Nephron progenitor cell (in vitro differentiated cells): Measurements from ENCODE around the gene LHPP.

Source experiments
- DNase-seq: peaks from one replicate; pipeline ENCODE4 v3.0.0; 2021
- H3K27ac Mint-ChIP-seq: 2 replicates; pipeline ENCODE4 v1.8.0; 2021; ENCODE audit warnings: mild to moderate bottlenecking, moderate library complexity, mixed read lengths
- H3K27me3 Mint-ChIP-seq: 2 replicates; pipeline ENCODE4 v1.8.0; 2021; ENCODE audit warnings: mild to moderate bottlenecking, low read depth, mixed read lengths; ENCODE audit not compliant: poor library complexity
- H3K36me3 Mint-ChIP-seq: 2 replicates; pipeline ENCODE4 v1.8.0; 2021; ENCODE audit warnings: low read depth, mixed read lengths
- H3K4me1 Mint-ChIP-seq: 2 replicates; pipeline ENCODE4 v1.8.0; 2021; ENCODE audit warnings: mixed read lengths
- H3K4me3 Mint-ChIP-seq: 2 replicates; pipeline ENCODE4 v1.8.0; 2021; ENCODE audit warnings: mild to moderate bottlenecking, moderate library complexity, mixed read lengths
- H3K9me3 Mint-ChIP-seq: 2 replicates; pipeline ENCODE4 v1.8.0; 2021; ENCODE audit warnings: mild to moderate bottlenecking, moderate library complexity, mixed read lengths
- CTCF ChIP-seq: fragments of 200-600 bp; sonication (generic); IDR thresholded peaks from 2 replicates; pipeline ENCODE4 v1.5.0; 2021; ENCODE audit warnings: antibody characterized with exemption

The LHPP gene

DNA sequence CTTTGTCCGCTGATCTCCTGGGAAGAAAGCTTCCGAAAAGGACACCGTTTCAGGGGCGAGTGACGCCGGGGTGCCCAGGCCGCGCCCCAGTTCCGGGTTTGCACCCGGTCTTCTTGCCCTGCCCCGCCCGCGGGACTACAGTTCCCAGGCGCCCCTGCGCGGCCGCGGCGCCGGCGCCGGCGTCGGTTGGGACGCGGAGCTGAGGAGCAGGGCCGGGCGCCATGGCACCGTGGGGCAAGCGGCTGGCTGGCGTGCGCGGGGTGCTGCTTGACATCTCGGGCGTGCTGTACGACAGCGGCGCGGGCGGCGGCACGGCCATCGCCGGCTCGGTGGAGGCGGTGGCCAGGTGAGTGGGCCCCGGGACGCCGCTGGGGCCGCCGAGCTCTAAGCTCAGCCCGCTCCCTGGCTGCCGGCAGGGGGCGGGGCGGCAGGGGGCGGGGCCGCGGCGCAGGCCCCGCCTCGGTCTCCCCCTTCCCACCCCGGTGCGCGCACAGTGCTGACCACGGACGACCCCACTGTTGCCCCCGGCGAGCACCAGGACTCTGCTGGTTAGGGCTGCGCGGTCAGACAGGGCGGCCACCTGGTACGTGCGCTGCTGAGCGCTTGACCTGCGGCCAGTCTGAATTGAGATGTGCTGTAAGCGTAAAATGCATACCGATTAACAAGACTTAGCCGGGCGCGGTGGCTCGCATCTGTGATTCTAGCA lies at the start of gene LHPP:
Gene LHPP, plus strand, starts transcription at position 182 of the 706 bp plus-strand sequence. Its CDS starts 40 bp downstream, at position 222.
- peak; percentile 14 for TF ChIP-seq CTCF
- Mint-ChIP-seq H3K36me3 (no peaks in the 10 kb centered on the region), H3K27me3 (peaks cover 6% of the 10 kb centered on the region), H3K27ac (peak within 1 kb of the TSS; percentile 54), H3K9me3 (no peaks in the 10 kb centered on the region), H3K4me3 (peak within 1 kb of the TSS; percentile 87), H3K4me1 (peaks cover 24% of the 10 kb centered on the region)
- peak; percentile 79 for DNase-seq

DNA sequence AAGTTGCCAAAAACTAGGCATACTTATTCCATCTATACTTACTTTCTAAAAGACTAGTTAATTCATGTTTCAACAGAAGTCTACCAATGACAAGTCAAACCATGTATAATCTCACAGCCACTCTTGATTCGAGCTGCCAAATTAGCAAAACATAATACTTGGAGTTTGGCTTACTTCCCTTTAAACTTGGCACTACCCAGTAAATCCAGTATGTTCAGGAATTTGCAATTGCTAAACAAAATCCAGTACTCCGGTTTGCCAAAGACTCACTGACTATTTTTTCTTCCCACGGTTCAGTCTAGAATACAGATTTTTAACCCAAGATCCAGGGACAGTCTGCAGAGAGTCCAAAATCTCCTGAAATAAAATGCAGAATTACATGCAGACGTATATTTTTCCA lies 47.5 kb upstream of the LHPP start:
- DNase-seq: no peak
- H3K36me3 Mint-ChIP-seq: peaks cover 24% of the 10 kb centered on the region
- H3K27ac Mint-ChIP-seq: no peak overlapping the region
- H3K27me3 Mint-ChIP-seq: peaks cover 11% of the 10 kb centered on the region
- H3K4me1 Mint-ChIP-seq: peaks cover 17% of the 10 kb centered on the region
- no peak overlapping the region for H3K4me3 Mint-ChIP-seq
- no peaks in the 10 kb centered on the region for H3K9me3 Mint-ChIP-seq
- TF ChIP-seq CTCF: no peak

DNA sequence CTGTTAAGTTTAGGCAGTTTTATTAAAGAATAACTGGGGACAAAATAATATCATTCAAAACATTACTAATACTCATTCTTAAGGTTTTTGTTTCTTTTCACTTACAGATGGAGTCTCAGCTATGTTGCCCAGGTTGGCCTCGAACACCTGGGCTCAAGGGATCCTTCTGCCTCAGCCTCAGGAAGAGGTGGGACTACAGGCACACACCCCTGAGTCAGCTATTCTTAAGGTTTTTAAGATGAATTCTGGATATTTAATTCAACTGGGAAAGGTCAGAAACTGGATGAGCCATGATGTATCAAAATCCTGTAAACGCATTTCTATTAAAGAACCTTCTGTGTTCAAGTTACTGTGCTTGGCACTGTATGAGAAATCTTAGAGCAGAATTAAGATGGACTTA lies 46.4 kb upstream of the LHPP start:
- no peaks in the 10 kb centered on the region for H3K9me3 Mint-ChIP-seq
- H3K36me3 Mint-ChIP-seq: peaks cover 18% of the 10 kb centered on the region
- no peak overlapping the region for H3K27ac Mint-ChIP-seq
- peaks cover 22% of the 10 kb centered on the region for H3K27me3 Mint-ChIP-seq
- DNase-seq: no peak
- no peak for TF ChIP-seq CTCF
- H3K4me1 Mint-ChIP-seq: peaks cover 21% of the 10 kb centered on the region
- no peak overlapping the region for H3K4me3 Mint-ChIP-seq

- TF ChIP-seq CTCF: no peak
- Mint-ChIP-seq H3K27me3 (peaks cover 32% of the 10 kb centered on the region), H3K4me3 (peak overlapping the region; percentile 86), H3K9me3 (no peaks in the 10 kb centered on the region), H3K27ac (no peak overlapping the region), H3K4me1 (peaks cover 21% of the 10 kb centered on the region), H3K36me3 (peaks cover 6% of the 10 kb centered on the region)
- no peak for DNase-seq
Observed at GRCh38 chr10:124416733-124417132, 44.9 kb upstream of the LHPP start.

GRCh38 chr10:124417895-124418725 lies 43.5 kb upstream of the LHPP start:
- Mint-ChIP-seq H3K27me3 (peaks cover 41% of the 10 kb centered on the region), H3K27ac (peak overlapping the region; percentile 57), H3K4me3 (peak overlapping the region; percentile 86), H3K9me3 (no peaks in the 10 kb centered on the region), H3K36me3 (no peaks in the 10 kb centered on the region), H3K4me1 (peaks cover 21% of the 10 kb centered on the region)
- no peak for TF ChIP-seq CTCF
- peak; percentile 75 for DNase-seq
